VCaP (cell line): ENCODE measurements around the gene LHX5.

Experiments
- H3K27ac ChIP-seq: fragments of 450-650 bp; 2 replicates; pipeline ENCODE4 v1.5.1; 2017
- CTCF ChIP-seq: fragments of 450-650 bp; conservative IDR thresholded peaks from 2 replicates; pipeline ENCODE4 v1.5.1; 2017; ENCODE audit warnings: mild to moderate bottlenecking, moderate library complexity

LHX5 gene

GRCh38 chr12:113472191-113473121 lies 785 bp upstream of the LHX5 start:
- no peak for TF ChIP-seq CTCF

GRCh38 chr12:113470871-113471618 lies 626 bp downstream of the LHX5 start:
- no peak overlapping the region for H3K27ac ChIP-seq
- no peak for TF ChIP-seq CTCF

More at GRCh38 chr12:113472191-113473121, 785 bp upstream of the LHX5 start:
- no peak overlapping the region for H3K27ac ChIP-seq

- no peak for TF ChIP-seq CTCF
- H3K27ac ChIP-seq: no peak overlapping the region
These were observed 1.5 kb downstream of the LHX5 start for GRCh38 chr12:113469949-113470743.

- TF ChIP-seq CTCF: no peak
- no peak overlapping the region for H3K27ac ChIP-seq
These were observed 2.3 kb downstream of the LHX5 start for GRCh38 chr12:113469224-113469948.

GRCh38 chr12:113468365-113469223 lies 3.1 kb downstream of the LHX5 start:
- H3K27ac ChIP-seq: no peak overlapping the region
- TF ChIP-seq CTCF: no peak
